ENCODE data around the gene HEMGN. TPM values are rescaled to one million over a fixed set of nuclear protein-coding genes. Genes with fewer than 3 reads are reported as not detected.
"Not testable (repeated sequence)": the region's sequence is repeated elsewhere in the genome, so short reads cannot be mapped to it uniquely, and the experiment has no call there.

The HEMGN gene
- total and polyA plus RNA-seq, 2 donors (not counting 1 experiment from before 2014, with no cell fraction given) = not detected

- no peak for DNase-seq (ENCODE audit: low read depth in 2 of 2)
- TF ChIP-seq CTCF (conservative IDR thresholded peaks at IDR 0.05 in 1 of 2, IDR thresholded peaks at IDR 0.05 in 1 of 2; ENCODE audit: low read depth in 1 of 2, low read length in 2 of 2) = no peak
- TF ChIP-seq EZH2 (IDR thresholded peaks at IDR 0.05; ENCODE audit: low read length, missing control alignments) = no peak
- Histone ChIP-seq H3K27ac (ENCODE audit: insufficient read depth, low read length) (no peak overlapping the region), H3K27me3 (ENCODE audit: control insufficient read depth, insufficient read depth, low read length) (no peaks in the 10 kb centered on the region), H2AFZ (ENCODE audit: low read length) (no peak overlapping the region), H4K20me1 (ENCODE audit: control insufficient read depth, extremely low read depth, insufficient read depth, low read length) (no peaks in the 10 kb centered on the region), H3K9ac (ENCODE audit: insufficient read depth, low read length) (no peak overlapping the region), H3K4me3 (replicated peaks in 1 of 4; ENCODE audit: control extremely low read depth in 1 of 4, insufficient read depth in 1 of 4, low read depth in 3 of 4, low read length in 4 of 4) (no peak overlapping the region), H3K4me2 (ENCODE audit: extremely low read depth, insufficient read depth, low read length) (no peak overlapping the region), H3K36me3 (ENCODE audit: control insufficient read depth, insufficient read depth, low read length) (no peaks in the 10 kb centered on the region), H3K79me2 (ENCODE audit: control insufficient read depth, insufficient read depth, low read length) (no peaks in the 10 kb centered on the region), H3K4me1 (ENCODE audit: control insufficient read depth, extremely low read depth, insufficient read depth, low read length) (peaks cover 2% of the 10 kb centered on the region), H3K9me3 (ENCODE audit: control insufficient read depth, insufficient read depth, low read depth, low read length) (no peaks in the 10 kb centered on the region)
Observed at GRCh38 chr9:97978371-97979130, 40.6 kb upstream of the HEMGN start.

DNA sequence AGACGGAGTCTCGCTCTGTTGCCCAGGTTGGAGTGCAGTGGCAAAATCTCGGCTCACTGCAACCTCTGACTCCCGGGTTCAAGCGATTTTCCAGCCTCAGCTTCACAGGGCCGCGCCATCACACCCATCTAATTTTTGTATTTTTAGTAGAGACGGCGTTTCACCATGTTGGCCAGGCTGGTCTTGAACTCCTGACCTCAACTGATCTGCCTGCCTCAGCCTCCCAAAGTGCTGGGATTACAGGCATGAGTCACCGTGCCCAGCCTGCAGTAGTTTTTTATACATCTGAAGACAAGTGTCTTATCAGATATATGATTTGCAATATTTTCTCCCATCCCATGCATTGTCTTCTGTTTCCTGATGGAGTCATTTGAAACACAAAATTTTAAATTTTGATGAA, 38.7 kb upstream of the HEMGN start:
- not testable (repeated sequence) for H2AFZ ChIP-seq (ENCODE audit: low read length)

GRCh38 chr9:97975376-97975775, 37.4 kb upstream of the HEMGN start:
- Histone ChIP-seq H3K4me1 (ENCODE audit: control insufficient read depth, extremely low read depth, insufficient read depth, low read length) (no peaks in the 10 kb centered on the region), H3K36me3 (ENCODE audit: control insufficient read depth, insufficient read depth, low read length) (no peaks in the 10 kb centered on the region), H4K20me1 (ENCODE audit: control insufficient read depth, extremely low read depth, insufficient read depth, low read length) (no peaks in the 10 kb centered on the region), H3K27ac (ENCODE audit: insufficient read depth, low read length) (no peak overlapping the region), H3K27me3 (ENCODE audit: control insufficient read depth, insufficient read depth, low read length) (no peaks in the 10 kb centered on the region), H3K4me3 (replicated peaks in 1 of 4; ENCODE audit: control extremely low read depth in 1 of 4, insufficient read depth in 1 of 4, low read depth in 3 of 4, low read length in 4 of 4) (no peak overlapping the region), H3K9me3 (ENCODE audit: control insufficient read depth, insufficient read depth, low read depth, low read length) (no peaks in the 10 kb centered on the region), H3K4me2 (ENCODE audit: extremely low read depth, insufficient read depth, low read length) (no peak overlapping the region), H2AFZ (ENCODE audit: low read length) (no peak overlapping the region), H3K79me2 (ENCODE audit: control insufficient read depth, insufficient read depth, low read length) (no peaks in the 10 kb centered on the region), H3K9ac (ENCODE audit: insufficient read depth, low read length) (no peak overlapping the region)
- TF ChIP-seq EZH2 (IDR thresholded peaks at IDR 0.05; ENCODE audit: low read length, missing control alignments) (no peak), CTCF (conservative IDR thresholded peaks at IDR 0.05 in 1 of 2, IDR thresholded peaks at IDR 0.05 in 1 of 2; ENCODE audit: low read depth in 1 of 2, low read length in 2 of 2) (no peak)
- DNase-seq (ENCODE audit: low read depth in 2 of 2) = peak in 1 of 2 donors; percentile 7

More for the DNA sequence above, 38.7 kb upstream of the HEMGN start:
- DNase-seq (ENCODE audit: low read depth in 2 of 2); H4K20me1 ChIP-seq (ENCODE audit: control insufficient read depth, extremely low read depth, insufficient read depth, low read length); H3K27ac ChIP-seq (ENCODE audit: insufficient read depth, low read length); H3K9me3 ChIP-seq (ENCODE audit: control insufficient read depth, insufficient read depth, low read depth, low read length); H3K27me3 ChIP-seq (ENCODE audit: control insufficient read depth, insufficient read depth, low read length); H3K4me1 ChIP-seq (ENCODE audit: control insufficient read depth, extremely low read depth, insufficient read depth, low read length); H3K9ac ChIP-seq (ENCODE audit: insufficient read depth, low read length); H3K4me2 ChIP-seq (ENCODE audit: extremely low read depth, insufficient read depth, low read length); H3K4me3 ChIP-seq (replicated peaks in 1 of 4; ENCODE audit: control extremely low read depth in 1 of 4, insufficient read depth in 1 of 4, low read depth in 3 of 4, low read length in 4 of 4); H3K36me3 ChIP-seq (ENCODE audit: control insufficient read depth, insufficient read depth, low read length); H3K79me2 ChIP-seq (ENCODE audit: control insufficient read depth, insufficient read depth, low read length): not testable (repeated sequence)
